ENCODE measurements around the gene ASL. TPM values are rescaled to one million over a fixed set of nuclear protein-coding genes. Genes with fewer than 3 reads are reported as not detected.

Gene ASL
- polyA plus RNA-seq, 1 experiment = 20.2 TPM

- CTCF ChIA-PET = interaction anchor here (0.6 kb wide), 1 partner anchor 47 kb away, joined by 8 read pairs; no protein-coding TSS in a partner anchor
- Histone ChIP-seq H3K27me3 (ENCODE audit: control insufficient read depth, insufficient read depth, low read length) (no peaks in the 10 kb centered on the region), H3K27ac (ENCODE audit: low read depth, low read length) (no peak overlapping the region), H3K9me3 (ENCODE audit: control insufficient read depth, insufficient read depth, low read length) (no peaks in the 10 kb centered on the region; the same call in 1 of the 2 replicates), H3K4me3 (ENCODE audit: low read depth, low read length) (no peak overlapping the region)
- POLR2A ChIA-PET = interaction anchor here (0.6 kb wide), 1 partner anchor 38 kb away, joined by 4 read pairs; no protein-coding TSS in a partner anchor
- TF ChIP-seq CTCF (IDR thresholded peaks at IDR 0.05; ENCODE audit: low read depth, low read length) = no peak
- DNase-seq (ENCODE audit: low read depth, low spot score) = no peak
Observed at GRCh38 chr7:66078067-66078466, 2.4 kb downstream of the ASL start.

DNA sequence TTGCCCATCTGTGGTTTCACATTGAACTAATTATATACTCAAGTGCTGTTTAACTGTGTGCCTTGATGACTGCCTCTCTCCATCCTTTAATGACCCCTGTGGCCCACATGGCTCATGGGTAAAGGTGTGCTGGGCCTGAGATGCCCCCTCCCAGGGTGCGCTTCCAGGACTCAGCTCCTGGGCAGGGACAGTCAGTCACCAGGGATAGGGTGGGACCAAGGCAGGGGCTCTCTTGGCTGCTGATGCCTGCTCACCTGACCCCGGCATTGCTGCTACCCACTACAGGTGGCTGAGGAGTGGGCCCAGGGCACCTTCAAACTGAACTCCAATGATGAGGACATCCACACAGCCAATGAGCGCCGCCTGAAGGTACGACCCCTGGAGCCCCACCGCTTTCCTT lies 6.5 kb downstream of the ASL start:
- POLR2A ChIA-PET = no interaction called here

GRCh38 chr7:66082886-66083415 lies 7.3 kb downstream of the ASL start:
- no peak for TF ChIP-seq CTCF (IDR thresholded peaks at IDR 0.05; ENCODE audit: low read depth, low read length)

More for the DNA sequence above, 6.5 kb downstream of the ASL start:
- Histone ChIP-seq H3K27ac (ENCODE audit: low read depth, low read length) (no peak overlapping the region), H3K4me3 (ENCODE audit: low read depth, low read length) (no peak overlapping the region), H3K9me3 (ENCODE audit: control insufficient read depth, insufficient read depth, low read length) (no peaks in the 10 kb centered on the region), H3K27me3 (ENCODE audit: control insufficient read depth, insufficient read depth, low read length) (no peaks in the 10 kb centered on the region)
- DNase-seq (ENCODE audit: low read depth, low spot score) = no peak
- no peak for TF ChIP-seq CTCF (IDR thresholded peaks at IDR 0.05; ENCODE audit: low read depth, low read length)
- CTCF ChIA-PET = no interaction called here

DNA sequence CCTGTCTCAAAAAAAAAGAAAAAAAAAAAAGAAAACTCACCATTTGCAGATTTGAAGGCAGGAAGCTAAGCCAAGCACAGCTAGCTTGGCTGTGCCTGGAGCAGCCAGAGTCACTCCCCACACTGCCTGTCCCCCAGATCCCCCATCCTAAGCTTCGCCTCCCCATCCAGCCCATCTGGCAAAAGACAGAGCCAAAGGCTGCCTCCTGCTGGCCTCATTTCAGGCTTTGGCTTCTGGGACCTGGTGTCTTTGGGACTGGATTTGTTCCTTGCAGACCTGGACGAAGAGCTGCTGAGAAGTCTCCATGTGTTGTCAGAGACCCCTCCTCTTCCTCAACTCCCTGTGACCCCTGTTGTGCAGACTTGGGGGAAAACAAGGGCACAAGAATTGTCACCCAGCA lies 8.1 kb downstream of the ASL start:
- CTCF ChIA-PET = interaction anchor here (1.1 kb wide), 1 partner anchor 53 kb away, joined by 5 read pairs; no protein-coding TSS in a partner anchor
- Histone ChIP-seq H3K4me3 (ENCODE audit: low read depth, low read length) (no peak overlapping the region), H3K9me3 (ENCODE audit: control insufficient read depth, insufficient read depth, low read length) (no peaks in the 10 kb centered on the region), H3K27ac (ENCODE audit: low read depth, low read length) (no peak overlapping the region), H3K27me3 (ENCODE audit: control insufficient read depth, insufficient read depth, low read length) (no peaks in the 10 kb centered on the region)
- DNase-seq (ENCODE audit: low read depth, low spot score) = no peak
- POLR2A ChIA-PET = interaction anchor here (1.2 kb wide), 1 partner anchor 8 kb away, joined by 7 read pairs; the partner anchor contains the start of gene ASL
- TF ChIP-seq CTCF (IDR thresholded peaks at IDR 0.05; ENCODE audit: low read depth, low read length) = no peak

More at GRCh38 chr7:66082886-66083415, 7.3 kb downstream of the ASL start:
- Histone ChIP-seq H3K27ac (ENCODE audit: low read depth, low read length) (no peak overlapping the region), H3K27me3 (ENCODE audit: control insufficient read depth, insufficient read depth, low read length) (no peaks in the 10 kb centered on the region), H3K9me3 (ENCODE audit: control insufficient read depth, insufficient read depth, low read length) (no peaks in the 10 kb centered on the region), H3K4me3 (ENCODE audit: low read depth, low read length) (no peak overlapping the region)
- ChIA-PET CTCF (no interaction called here), POLR2A (no interaction called here)
- DNase-seq (ENCODE audit: low read depth, low spot score) = no peak

DNA sequence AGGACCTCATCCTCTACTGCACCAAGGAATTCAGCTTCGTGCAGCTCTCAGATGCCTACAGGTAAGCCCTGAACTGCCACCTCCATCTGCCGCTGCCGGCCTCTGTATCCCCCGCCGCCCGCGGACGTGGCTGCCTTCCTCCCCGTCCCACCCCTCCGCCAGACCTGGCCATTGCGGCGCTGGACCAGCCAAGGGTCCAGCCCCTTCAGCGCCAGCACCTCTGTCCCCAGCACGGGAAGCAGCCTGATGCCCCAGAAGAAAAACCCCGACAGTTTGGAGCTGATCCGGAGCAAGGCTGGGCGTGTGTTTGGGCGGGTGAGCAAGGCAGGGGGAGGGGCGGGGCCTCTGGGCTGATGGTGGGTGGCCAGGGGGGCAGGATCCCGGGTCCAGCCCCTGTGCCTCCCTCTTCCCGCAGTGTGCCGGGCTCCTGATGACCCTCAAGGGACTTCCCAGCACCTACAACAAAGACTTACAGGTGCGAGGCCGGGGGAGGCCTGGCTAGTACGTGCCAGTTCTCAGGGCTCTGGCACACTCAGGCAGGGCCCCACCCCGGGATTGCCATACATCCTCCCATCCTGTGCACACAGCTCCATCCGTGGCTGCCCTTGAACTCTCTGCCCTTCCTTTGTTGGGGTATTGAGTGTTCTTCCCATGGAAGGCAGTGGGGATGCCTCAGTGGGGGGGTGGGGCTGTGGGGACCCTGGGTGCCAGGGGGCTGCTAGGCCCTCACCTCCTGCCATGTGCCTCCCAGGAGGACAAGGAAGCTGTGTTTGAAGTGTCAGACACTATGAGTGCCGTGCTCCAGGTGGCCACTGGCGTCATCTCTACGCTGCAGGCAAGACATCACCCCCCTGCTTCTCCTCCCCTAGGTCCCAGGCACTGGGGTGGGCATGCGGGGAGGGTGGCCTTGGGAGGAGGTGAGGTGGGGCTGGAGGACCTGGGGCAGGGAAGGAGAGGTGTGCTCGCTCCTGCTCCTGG lies 13.5 kb downstream of the ASL start:
- CTCF ChIA-PET = no interaction called here
- no peak for DNase-seq (ENCODE audit: low read depth, low spot score)
- Histone ChIP-seq H3K4me3 (ENCODE audit: low read depth, low read length) (no peak overlapping the region), H3K27ac (ENCODE audit: low read depth, low read length) (no peak overlapping the region), H3K9me3 (ENCODE audit: control insufficient read depth, insufficient read depth, low read length) (no peaks in the 10 kb centered on the region), H3K27me3 (ENCODE audit: control insufficient read depth, insufficient read depth, low read length) (no peaks in the 10 kb centered on the region)
- POLR2A ChIA-PET = no interaction called here
- no peak for TF ChIP-seq CTCF (IDR thresholded peaks at IDR 0.05; ENCODE audit: low read depth, low read length)

All from AG04450 (cell line).